Measurements from ENCODE around the gene SLC7A6OS.

Gene SLC7A6OS

GRCh38 chr16:68310774-68311511 lies at the start of gene SLC7A6OS, which contains the start of gene PRMT7:
Gene SLC7A6OS (minus strand): TSS chr16:68310946. CDS start chr16:68310926, 20 bp downstream.
Gene PRMT7 (plus strand): TSS chr16:68311019. CDS start chr16:68315980, 4,961 bp downstream.
- H3K4me3 ChIP-seq (ENCODE audit: low read depth, low read length), result peak within 1 kb of the TSS; percentile 98

- H3K4me3 ChIP-seq (ENCODE audit: low read depth, low read length), result no peak overlapping the region
Observed at GRCh38 chr16:68359398-68360191, 48.8 kb upstream of the SLC7A6OS start.

- no peak overlapping the region for H3K4me3 ChIP-seq (ENCODE audit: low read depth, low read length)
Observed at GRCh38 chr16:68358951-68359350, 48.2 kb upstream of the SLC7A6OS start.

GRCh38 chr16:68357923-68358322 lies 47.2 kb upstream of the SLC7A6OS start:
- H3K4me3 ChIP-seq (ENCODE audit: low read depth, low read length), result no peak overlapping the region

DNA sequence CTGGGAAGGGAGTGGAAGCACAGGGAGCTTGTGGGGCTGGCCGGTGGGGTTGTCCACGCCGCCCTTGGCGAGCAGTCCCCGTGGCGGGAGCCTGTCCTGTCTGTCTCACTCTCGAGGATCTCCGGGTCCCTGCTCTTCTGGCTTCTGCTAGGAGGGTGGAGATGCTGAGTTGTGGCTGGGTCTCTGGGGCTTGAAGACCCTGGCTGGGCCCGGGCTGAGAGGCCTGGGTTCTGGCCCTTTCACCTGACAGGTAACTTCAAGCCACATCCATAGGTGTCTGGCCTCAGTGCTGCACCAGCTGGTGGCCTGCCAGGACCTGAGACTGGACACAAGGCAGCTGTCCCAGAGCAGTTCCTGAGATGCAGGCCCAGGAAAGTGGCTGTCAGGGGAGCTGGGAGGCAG lies 46.8 kb upstream of the SLC7A6OS start:
- no peak overlapping the region for H3K4me3 ChIP-seq (ENCODE audit: low read depth, low read length)

DNA sequence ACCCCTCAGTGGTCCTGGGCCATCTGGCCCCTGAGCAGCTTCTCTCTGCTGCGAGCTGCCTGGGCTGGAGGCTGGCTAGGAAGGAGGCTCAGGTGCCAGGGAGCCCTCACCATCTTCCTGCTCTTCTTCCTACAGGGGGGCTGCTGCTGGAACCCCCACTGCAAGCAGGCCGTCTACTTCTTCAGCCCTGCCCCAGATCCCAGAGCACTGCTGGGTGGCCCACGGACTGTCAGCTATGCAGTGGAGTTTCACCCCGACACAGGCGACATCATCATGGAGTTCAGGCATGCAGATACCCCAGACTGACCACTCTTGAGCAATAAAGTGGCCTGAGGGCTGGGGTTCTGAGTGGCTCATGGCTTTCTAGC lies 46.2 kb upstream of the SLC7A6OS start:
- no peak overlapping the region for H3K4me3 ChIP-seq (ENCODE audit: low read depth, low read length)

DNA sequence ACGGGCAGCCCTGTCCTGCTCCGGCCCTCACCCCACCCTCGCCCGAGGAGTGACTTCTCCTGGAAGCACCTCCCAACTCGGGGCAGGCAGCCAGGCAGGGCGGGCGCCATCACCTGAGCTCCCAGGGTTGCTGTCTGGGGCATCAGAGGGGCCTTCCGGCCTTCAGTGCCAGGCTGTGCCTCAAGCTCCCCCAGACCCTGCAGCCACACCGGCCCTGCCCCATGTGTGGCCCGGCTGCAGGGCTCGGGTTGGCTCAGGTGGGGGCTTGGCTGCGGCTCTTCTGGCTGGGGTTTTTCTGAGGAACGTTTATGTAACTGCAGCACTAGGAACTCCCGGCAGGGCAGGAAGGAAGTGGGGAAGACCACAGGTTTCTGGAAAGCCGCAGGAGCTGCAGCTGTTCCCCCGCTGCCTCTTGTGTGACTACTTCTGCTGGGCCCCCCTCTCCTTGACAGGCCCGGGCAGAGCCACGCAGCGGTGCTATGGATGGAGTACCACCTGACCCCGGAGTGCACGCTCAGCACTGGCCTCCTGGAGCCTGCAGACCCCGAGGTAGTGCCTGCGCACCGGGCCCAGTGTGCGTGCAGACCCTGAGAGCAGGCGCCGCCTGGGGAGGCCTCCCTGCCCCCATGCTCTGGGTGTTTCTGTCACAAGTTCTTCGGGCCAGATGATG lies 45.6 kb upstream of the SLC7A6OS start:
- H3K4me3 ChIP-seq (ENCODE audit: low read depth, low read length), result no peak overlapping the region

DNA sequence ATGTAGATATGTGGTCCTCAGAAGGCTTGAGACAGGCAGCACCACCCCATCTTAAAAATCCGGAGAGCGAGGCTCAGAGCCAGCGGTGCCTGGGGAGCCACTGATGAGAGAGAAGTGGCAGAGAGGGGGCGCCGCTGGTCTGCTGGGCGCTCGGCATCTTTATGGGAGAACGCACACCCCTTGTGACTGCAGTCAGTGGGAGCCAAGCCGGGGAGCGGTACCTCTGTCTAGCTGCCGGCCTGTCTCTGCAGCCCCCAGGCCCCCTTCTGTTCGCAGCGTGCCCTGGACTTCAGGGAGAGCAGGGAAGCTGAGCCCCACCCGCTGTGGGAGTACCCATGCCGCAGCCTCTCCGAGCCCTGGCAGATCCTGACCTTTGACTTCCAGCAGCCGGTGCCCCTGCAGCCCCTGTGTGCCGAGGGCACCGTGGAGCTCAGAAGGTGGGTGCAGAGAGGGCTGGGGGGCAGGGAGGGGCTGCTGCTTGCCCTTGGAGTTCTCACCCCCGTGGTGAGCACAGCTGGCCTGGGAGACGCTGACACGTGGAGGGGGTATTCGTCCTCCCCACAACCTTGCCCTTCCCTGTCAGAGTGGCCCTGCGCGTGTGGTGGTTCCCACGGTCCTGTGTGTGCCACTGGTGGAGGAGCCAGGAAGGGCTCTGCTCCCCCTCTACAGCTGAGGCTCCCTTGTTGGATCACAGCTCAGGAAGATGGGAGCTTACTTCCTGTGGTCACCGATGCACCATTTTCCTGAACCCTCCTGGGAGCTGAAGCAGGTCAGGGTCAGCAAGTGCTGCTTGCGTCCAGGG lies 44.9 kb upstream of the SLC7A6OS start:
- no peak overlapping the region for H3K4me3 ChIP-seq (ENCODE audit: low read depth, low read length)

DNA sequence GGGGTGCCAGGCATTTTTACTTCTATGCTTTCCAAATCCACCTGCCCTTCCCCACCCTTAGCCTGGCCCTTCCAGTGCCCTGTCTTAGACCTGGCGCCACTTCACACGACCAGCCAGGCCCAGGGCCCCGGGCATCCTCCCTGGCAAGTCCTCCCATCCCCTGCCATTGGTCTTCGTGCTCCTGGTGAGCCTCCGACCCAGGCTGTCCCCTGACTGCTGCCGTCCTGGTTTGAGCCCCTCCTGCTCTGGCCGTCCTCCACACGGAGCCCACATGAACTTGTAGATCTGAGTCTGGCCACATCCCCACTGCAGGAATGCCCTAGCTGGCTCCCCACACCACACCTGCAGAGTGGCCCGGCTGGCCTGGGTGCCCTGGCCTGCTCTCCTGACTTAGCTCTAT lies 44.1 kb upstream of the SLC7A6OS start:
- no peak overlapping the region for H3K4me3 ChIP-seq (ENCODE audit: low read depth, low read length)

GRCh38 chr16:68353366-68353765 lies 42.6 kb upstream of the SLC7A6OS start:
- H3K4me3 ChIP-seq (ENCODE audit: low read depth, low read length), result no peak overlapping the region

DNA sequence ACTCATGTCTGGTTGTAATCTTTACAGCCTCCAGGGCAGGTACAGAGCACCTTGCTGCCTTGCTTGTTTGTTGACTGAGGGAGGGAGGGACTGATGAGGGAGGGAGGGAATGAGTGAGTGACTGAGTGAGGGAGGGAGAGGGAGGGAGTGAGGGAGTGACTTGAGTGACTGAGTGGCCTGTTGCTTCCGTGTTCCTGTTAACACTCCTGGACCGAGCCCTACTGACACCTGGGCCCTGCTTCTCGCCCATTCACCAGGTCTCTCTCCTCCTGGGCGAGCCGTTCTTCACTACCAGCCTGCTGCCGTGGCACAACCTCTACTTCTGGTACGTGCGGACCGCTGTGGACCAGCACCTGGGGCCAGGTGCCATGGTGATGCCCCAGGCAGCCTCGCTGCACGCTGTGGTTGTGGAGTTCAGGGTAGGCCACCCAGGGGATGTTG lies 41.3 kb upstream of the SLC7A6OS start:
- no peak overlapping the region for H3K4me3 ChIP-seq (ENCODE audit: low read depth, low read length)

DNA sequence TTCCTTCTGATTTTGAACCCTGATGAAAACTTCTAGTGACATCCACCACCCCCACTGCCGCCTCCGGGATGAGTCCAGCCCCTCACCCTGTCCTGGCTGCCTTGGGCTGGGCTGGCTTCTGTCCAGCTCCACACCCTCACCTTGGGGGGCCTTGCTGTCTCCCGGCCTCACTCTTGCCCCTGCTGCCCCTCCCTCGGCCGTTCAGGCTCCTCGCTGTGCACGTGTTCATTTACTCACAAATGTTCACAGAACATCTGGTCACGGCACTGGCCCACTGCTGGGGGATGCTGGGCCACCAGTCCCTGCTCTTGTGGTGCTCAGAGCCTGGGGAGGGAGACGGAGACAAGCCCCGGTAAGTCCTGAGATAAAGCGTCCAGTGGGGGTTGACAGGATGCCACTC lies 40.7 kb upstream of the SLC7A6OS start:
- no peak overlapping the region for H3K4me3 ChIP-seq (ENCODE audit: low read depth, low read length)

- no peak overlapping the region for H3K4me3 ChIP-seq (ENCODE audit: low read depth, low read length)
Observed at GRCh38 chr16:68350813-68351350, 40.1 kb upstream of the SLC7A6OS start.

DNA sequence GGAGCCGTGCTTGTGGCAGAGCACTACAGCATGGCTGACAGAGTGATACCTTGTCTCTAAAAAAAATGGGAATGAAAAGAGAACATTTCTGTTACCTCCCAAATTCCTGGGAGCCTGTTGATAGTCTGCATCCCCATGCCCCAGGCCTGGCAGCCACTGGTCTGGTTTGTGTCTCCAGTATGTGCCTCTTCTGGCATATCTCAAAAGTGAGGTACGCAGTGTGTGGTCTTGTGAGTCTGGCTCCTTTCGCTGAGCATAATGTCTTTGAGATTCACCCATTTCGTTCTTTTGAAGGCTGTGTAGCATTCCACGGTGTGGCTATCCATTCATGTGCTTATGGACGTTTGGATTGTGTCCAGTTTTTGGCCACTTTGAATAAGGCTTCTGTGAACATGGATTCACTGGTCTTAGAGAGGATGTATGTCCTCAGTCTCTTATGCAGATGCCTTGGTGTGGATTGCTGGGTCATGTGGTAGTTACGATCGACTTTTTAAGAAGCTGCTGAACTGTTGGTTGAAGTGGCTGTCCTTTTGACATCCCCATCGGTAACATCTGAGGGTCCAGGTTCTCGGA lies 39.2 kb upstream of the SLC7A6OS start:
- H3K4me3 ChIP-seq (ENCODE audit: low read depth, low read length), result no peak overlapping the region

GRCh38 chr16:68348639-68349445 lies 38.1 kb upstream of the SLC7A6OS start:
- H3K4me3 ChIP-seq (ENCODE audit: low read depth, low read length), result no peak overlapping the region

DNA sequence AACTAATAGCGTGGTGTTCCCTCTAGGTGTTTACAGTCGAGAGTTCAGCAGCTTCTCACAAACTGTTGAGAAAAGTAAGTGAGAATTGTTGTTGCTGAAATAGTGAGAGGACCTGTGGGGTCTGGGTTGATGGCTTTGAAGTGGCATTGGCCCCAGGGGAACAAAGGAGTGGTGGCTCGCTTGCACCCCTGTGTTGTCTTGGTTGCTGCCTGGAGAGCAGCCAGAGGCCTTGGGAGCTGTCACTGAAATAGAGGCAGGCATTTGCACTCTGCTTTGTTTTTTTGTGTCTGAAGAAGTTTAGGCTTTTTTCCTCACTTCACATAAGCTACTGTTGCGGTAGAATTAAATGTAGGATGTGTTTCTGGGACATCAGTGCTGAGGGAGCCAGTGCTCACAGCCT lies 36.9 kb upstream of the SLC7A6OS start:
- H3K4me3 ChIP-seq (ENCODE audit: low read depth, low read length), result no peak overlapping the region

DNA sequence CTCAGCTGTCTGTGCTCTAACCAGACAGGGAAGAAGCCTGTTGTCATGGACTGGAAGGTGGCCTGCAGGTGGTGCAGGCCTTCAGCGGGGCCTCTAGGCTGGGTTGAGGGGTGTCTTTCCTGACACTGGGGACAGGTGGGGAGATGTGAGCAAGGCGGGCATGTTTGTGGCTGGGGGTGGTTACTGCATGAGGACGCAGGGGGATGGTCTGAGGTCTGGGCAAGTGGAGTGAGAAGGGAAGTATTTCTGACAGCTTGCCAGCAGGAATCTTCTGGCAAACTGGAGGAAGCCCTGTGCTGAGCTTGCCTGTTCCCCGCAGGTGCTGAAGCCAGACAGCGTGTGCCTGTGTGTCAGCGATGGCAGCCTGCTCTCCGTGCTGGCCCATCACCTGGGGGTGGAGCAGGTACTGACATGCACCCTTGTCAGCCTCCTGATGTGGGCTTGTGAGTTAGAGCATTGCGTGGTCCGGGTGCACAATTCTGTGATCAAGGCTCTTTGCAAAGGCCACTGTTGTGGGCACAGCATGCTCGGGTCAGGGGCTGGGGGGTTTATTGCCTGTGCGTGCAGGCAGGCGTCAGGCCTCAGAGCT lies 36.2 kb upstream of the SLC7A6OS start:
- H3K4me3 ChIP-seq (ENCODE audit: low read depth, low read length), result no peak overlapping the region

DNA sequence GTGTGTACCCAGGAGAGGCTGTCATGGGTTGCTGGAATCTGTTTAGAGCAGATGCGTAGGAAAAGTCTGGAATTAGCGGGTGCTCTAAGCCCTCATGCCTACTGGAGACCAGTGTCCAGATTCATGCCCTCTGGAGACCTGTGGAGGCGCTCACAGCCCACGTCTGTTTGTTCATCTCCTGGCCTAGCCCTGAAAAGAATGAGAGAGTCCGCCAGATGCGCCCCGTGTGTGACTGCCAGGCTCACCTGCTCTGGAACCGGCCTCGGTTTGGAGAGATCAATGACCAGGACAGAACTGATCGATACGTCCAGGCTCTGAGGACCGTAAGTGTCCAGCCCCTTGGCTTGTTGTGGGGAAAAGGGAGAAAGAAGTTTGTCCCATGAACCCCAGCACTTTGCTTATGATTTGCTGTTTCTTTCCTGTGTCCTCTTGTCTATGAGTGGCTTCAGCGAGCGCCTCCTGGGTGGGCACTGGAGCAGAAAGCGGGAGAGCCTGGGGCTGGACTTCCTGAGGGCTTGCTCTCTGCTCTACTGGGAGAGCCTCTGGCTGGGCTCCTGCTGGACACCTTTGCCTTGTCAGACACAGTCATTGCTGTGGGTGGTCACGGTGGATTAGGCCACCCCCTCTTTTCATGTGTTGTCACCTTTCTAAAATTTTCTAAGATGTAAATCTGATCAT lies 35.4 kb upstream of the SLC7A6OS start:
- no peak overlapping the region for H3K4me3 ChIP-seq (ENCODE audit: low read depth, low read length)
